Dendritic cell treated with granulocyte-macrophage colony-stimulating factor and Interleukin-4, amounts not matched to agents 40 ng/mL and 50 ng/mL, for 4 days (primary cell): ENCODE measurements around the gene NFIA.

Experiments used
- H3K27ac Mint-ChIP-seq: one replicate; pipeline ENCODE4 v1.8.0; 2022; ENCODE audit warnings: mild to moderate bottlenecking, mixed read lengths
- H3K27me3 Mint-ChIP-seq: one replicate; pipeline ENCODE4 v1.8.0; 2022; ENCODE audit warnings: mild to moderate bottlenecking, mixed read lengths
- H3K36me3 Mint-ChIP-seq: one replicate; pipeline ENCODE4 v1.8.0; 2022; ENCODE audit warnings: low read depth, mixed read lengths
- H3K4me1 Mint-ChIP-seq: one replicate; pipeline ENCODE4 v1.8.0; 2022; ENCODE audit warnings: low read depth, mixed read lengths
- H3K4me3 Mint-ChIP-seq: one replicate; pipeline ENCODE4 v1.8.0; 2022; ENCODE audit warnings: mild to moderate bottlenecking, moderate library complexity, mixed read lengths
- H3K9me3 Mint-ChIP-seq: one replicate; pipeline ENCODE4 v1.8.0; 2022; ENCODE audit warnings: mixed read lengths
- intact Hi-C: fragments of 100-400 bp; cut with micrococcal nuclease; formaldehyde crosslinking; loops from one replicate; pipeline ENCODE4 v1.15.0; 2022

The NFIA gene

GRCh38 chr1:61225478-61225877 lies 143.1 kb downstream of the NFIA start:
- Mint-ChIP-seq H3K27me3 (no peaks in the 10 kb centered on the region), H3K27ac (no peak overlapping the region), H3K9me3 (no peaks in the 10 kb centered on the region), H3K4me1 (no peaks in the 10 kb centered on the region), H3K36me3 (no peaks in the 10 kb centered on the region), H3K4me3 (no peak overlapping the region)
- intact Hi-C loops = no loop called here

GRCh38 chr1:61226791-61227567 lies 144.6 kb downstream of the NFIA start:
- Mint-ChIP-seq H3K9me3 (no peaks in the 10 kb centered on the region), H3K27ac (no peak overlapping the region), H3K4me3 (no peak overlapping the region), H3K4me1 (no peaks in the 10 kb centered on the region), H3K27me3 (no peaks in the 10 kb centered on the region), H3K36me3 (no peaks in the 10 kb centered on the region)
- intact Hi-C loops = no loop called here

- Mint-ChIP-seq H3K27ac (no peak overlapping the region), H3K27me3 (no peaks in the 10 kb centered on the region), H3K36me3 (no peaks in the 10 kb centered on the region), H3K4me3 (no peak overlapping the region), H3K4me1 (peaks cover 6% of the 10 kb centered on the region), H3K9me3 (no peaks in the 10 kb centered on the region)
- intact Hi-C loops = no loop called here
Measured at GRCh38 chr1:61227857-61228550, 145.6 kb downstream of the NFIA start.

GRCh38 chr1:61230523-61230922 lies 148.2 kb downstream of the NFIA start:
- peaks cover 16% of the 10 kb centered on the region for H3K4me1 Mint-ChIP-seq
- H3K4me3 Mint-ChIP-seq = no peak overlapping the region
- H3K36me3 Mint-ChIP-seq = no peaks in the 10 kb centered on the region
- H3K27ac Mint-ChIP-seq = no peak overlapping the region
- H3K27me3 Mint-ChIP-seq = no peaks in the 10 kb centered on the region
- intact Hi-C loops = no loop called here
- H3K9me3 Mint-ChIP-seq = no peaks in the 10 kb centered on the region

- H3K36me3 Mint-ChIP-seq = no peaks in the 10 kb centered on the region
- intact Hi-C loops = no loop called here
- no peaks in the 10 kb centered on the region for H3K9me3 Mint-ChIP-seq
- peaks cover 16% of the 10 kb centered on the region for H3K4me1 Mint-ChIP-seq
- no peaks in the 10 kb centered on the region for H3K27me3 Mint-ChIP-seq
- no peak overlapping the region for H3K27ac Mint-ChIP-seq
- H3K4me3 Mint-ChIP-seq = no peak overlapping the region
Measured at GRCh38 chr1:61231795-61232194, 149.4 kb downstream of the NFIA start.

- H3K4me3 Mint-ChIP-seq = no peak overlapping the region
- H3K4me1 Mint-ChIP-seq = peaks cover 16% of the 10 kb centered on the region
- H3K36me3 Mint-ChIP-seq = no peaks in the 10 kb centered on the region
- H3K27me3 Mint-ChIP-seq = no peaks in the 10 kb centered on the region
- H3K9me3 Mint-ChIP-seq = no peaks in the 10 kb centered on the region
- intact Hi-C loops = no loop called here
- no peak overlapping the region for H3K27ac Mint-ChIP-seq
Measured at GRCh38 chr1:61233121-61233660, 150.8 kb downstream of the NFIA start.

GRCh38 chr1:61234587-61234919 lies 152.2 kb downstream of the NFIA start:
- H3K4me3 Mint-ChIP-seq = no peak overlapping the region
- intact Hi-C loops = no loop called here
- H3K27me3 Mint-ChIP-seq = no peaks in the 10 kb centered on the region
- peaks cover 16% of the 10 kb centered on the region for H3K4me1 Mint-ChIP-seq
- no peaks in the 10 kb centered on the region for H3K36me3 Mint-ChIP-seq
- H3K27ac Mint-ChIP-seq = no peak overlapping the region
- H3K9me3 Mint-ChIP-seq = no peaks in the 10 kb centered on the region

- Mint-ChIP-seq H3K4me1 (peaks cover 24% of the 10 kb centered on the region), H3K27ac (no peak overlapping the region), H3K27me3 (no peaks in the 10 kb centered on the region), H3K4me3 (no peak overlapping the region), H3K36me3 (no peaks in the 10 kb centered on the region), H3K9me3 (no peaks in the 10 kb centered on the region)
- intact Hi-C loops = no loop called here
Measured at GRCh38 chr1:61237147-61237546, 154.8 kb downstream of the NFIA start.

- no peaks in the 10 kb centered on the region for H3K27me3 Mint-ChIP-seq
- intact Hi-C loops = no loop called here
- peaks cover 21% of the 10 kb centered on the region for H3K4me1 Mint-ChIP-seq
- H3K4me3 Mint-ChIP-seq = no peak overlapping the region
- no peak overlapping the region for H3K27ac Mint-ChIP-seq
- no peaks in the 10 kb centered on the region for H3K9me3 Mint-ChIP-seq
- no peaks in the 10 kb centered on the region for H3K36me3 Mint-ChIP-seq
Measured at GRCh38 chr1:61237659-61238358, 155.4 kb downstream of the NFIA start.

- Mint-ChIP-seq H3K27me3 (no peaks in the 10 kb centered on the region), H3K36me3 (no peaks in the 10 kb centered on the region), H3K9me3 (no peaks in the 10 kb centered on the region), H3K4me3 (no peak overlapping the region), H3K27ac (no peak overlapping the region), H3K4me1 (peaks cover 16% of the 10 kb centered on the region)
- intact Hi-C loops = no loop called here
Measured at GRCh38 chr1:61238359-61238665, 156.0 kb downstream of the NFIA start.

GRCh38 chr1:61240878-61241277 lies 158.5 kb downstream of the NFIA start:
- Mint-ChIP-seq H3K4me3 (no peak overlapping the region), H3K27me3 (no peaks in the 10 kb centered on the region), H3K36me3 (no peaks in the 10 kb centered on the region), H3K9me3 (no peaks in the 10 kb centered on the region), H3K4me1 (peaks cover 9% of the 10 kb centered on the region), H3K27ac (no peak overlapping the region)
- intact Hi-C loops = loop anchor here (10.0 kb wide), 1 partner anchor 186 kb away; no protein-coding TSS in a partner anchor

GRCh38 chr1:61241411-61241838 lies 159.1 kb downstream of the NFIA start:
- intact Hi-C loops = loop anchor here (10.0 kb wide), 1 partner anchor 187 kb away; no protein-coding TSS in a partner anchor
- Mint-ChIP-seq H3K27me3 (no peaks in the 10 kb centered on the region), H3K4me3 (no peak overlapping the region), H3K36me3 (no peaks in the 10 kb centered on the region), H3K4me1 (peaks cover 9% of the 10 kb centered on the region), H3K27ac (no peak overlapping the region), H3K9me3 (no peaks in the 10 kb centered on the region)

GRCh38 chr1:61241973-61242381 lies 159.6 kb downstream of the NFIA start:
- Mint-ChIP-seq H3K4me1 (peaks cover 9% of the 10 kb centered on the region), H3K27me3 (no peaks in the 10 kb centered on the region), H3K4me3 (no peak overlapping the region), H3K36me3 (no peaks in the 10 kb centered on the region), H3K27ac (no peak overlapping the region), H3K9me3 (no peaks in the 10 kb centered on the region)
- intact Hi-C loops = loop anchor here (10.0 kb wide), 1 partner anchor 187 kb away; no protein-coding TSS in a partner anchor

GRCh38 chr1:61244114-61244513 lies 161.8 kb downstream of the NFIA start:
- Mint-ChIP-seq H3K36me3 (no peaks in the 10 kb centered on the region), H3K27me3 (no peaks in the 10 kb centered on the region), H3K4me1 (peaks cover 20% of the 10 kb centered on the region), H3K9me3 (no peaks in the 10 kb centered on the region), H3K27ac (no peak overlapping the region), H3K4me3 (no peak overlapping the region)
- intact Hi-C loops = loop anchor here (10.0 kb wide), 1 partner anchor 189 kb away; no protein-coding TSS in a partner anchor
